GM18519 (cell line): ENCODE measurements around the gene TUG1.

Source experiments
- ATAC-seq: cut with Tn5 transposase; IDR thresholded peaks from one replicate; pipeline ENCODE4 v1.9.1; 2021; ENCODE audit warnings: mild to moderate bottlenecking, moderate library complexity; ENCODE audit not compliant: unreplicated experiment, low FRiP score

Gene TUG1

DNA sequence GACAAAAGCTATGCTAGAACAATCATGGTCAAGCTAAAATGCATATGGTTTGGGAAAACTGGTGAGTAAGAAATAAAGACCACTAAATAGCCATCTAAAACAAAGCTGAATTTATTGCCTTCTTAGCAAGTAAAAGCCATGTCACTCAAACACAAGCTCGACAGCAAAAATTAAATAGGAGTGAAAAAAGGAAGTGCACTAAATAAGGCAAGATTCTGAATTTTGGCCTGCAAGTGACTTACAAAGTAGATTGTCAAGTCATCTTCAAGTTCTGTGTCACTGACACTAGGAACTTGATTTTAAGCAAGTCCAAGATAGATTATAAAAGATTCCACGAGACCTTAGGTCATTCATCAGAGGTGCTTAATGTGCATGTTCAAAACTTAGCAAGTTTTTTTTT lies 27.4 kb downstream of the TUG1 start:
- no peak for ATAC-seq

DNA sequence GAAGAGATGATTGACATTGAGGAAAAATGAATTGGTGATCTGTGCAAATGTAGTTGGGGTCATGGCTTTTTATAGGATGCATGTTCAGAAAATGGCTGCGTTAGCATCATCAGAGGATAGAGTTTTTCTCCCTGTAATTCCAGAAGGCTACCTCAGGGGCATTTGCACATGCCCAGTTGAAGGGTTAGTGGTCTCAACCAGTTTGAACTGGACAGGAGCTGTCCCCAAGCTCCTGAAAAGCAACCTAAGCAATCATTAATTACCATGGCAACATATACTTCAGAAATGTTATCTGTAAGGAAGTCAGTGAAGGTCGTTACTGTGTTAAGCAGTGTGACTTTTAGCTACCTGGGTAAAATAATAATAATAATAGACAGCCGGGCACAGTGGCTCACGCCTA lies 29.3 kb downstream of the TUG1 start:
- ATAC-seq = no peak

GRCh38 chr22:31001124-31001770 lies 32.2 kb downstream of the TUG1 start:
- ATAC-seq = no peak

DNA sequence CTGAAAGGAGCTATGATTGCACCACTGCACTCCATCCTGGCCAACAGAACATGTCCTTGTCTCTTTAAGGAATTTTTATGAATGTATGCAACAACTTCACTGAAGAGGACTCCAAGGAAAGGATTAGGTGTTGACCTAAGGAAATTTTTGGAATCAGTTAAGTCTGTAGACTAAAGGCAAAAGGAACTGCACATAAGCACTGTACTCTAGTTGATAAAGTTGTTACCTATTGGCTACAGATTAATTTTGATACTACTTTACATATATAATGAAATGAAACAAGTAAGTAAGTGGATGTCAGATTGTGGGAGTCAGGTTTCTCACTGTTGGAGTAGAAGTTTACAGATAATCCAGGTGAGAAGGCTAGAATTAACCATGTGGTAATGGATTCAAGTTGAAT lies 36.5 kb downstream of the TUG1 start:
- no peak for ATAC-seq

DNA sequence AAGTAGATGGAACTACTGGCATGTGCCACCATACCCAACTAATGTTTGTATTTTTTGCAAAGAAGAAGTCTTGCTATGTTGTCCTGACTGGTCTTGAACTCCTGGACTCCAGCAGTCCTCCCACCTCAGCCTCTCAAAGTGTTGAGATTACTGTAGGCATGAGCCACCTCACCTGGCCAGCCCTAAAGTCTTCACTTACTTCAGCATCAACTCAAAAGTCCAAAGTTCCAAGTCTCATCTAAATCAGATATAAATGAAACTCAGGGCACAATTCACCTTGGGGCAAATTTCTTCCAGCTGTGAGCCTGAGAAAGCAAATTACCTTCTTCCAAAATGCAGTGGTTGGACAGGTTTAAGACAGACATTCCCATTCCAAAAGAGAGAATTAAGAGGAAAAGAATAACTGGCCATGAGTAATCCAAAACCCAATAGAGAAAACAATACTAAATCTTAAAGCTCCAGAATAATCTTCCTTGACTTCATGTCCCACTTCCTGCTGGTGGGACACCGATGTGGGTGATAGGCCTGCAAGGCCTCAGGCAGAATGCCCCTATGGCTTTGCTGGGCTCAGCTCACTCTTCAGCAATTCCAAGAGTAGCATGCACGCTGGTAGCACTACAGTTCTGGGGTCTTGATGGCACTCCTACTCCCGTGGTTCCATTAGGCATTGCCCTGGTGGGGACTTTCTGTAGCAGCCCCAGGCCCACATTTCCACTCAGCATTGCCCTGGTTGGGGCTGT lies 50.3 kb downstream of the TUG1 start:
- ATAC-seq = no peak

- ATAC-seq = no peak
Observed at GRCh38 chr22:31020334-31020733, 51.3 kb downstream of the TUG1 start.

GRCh38 chr22:31022516-31022915 lies 53.5 kb downstream of the TUG1 start:
- ATAC-seq = no peak
